Measurements from ENCODE around the gene POLD2. TPM values are rescaled to one million over a fixed set of nuclear protein-coding genes. Genes with fewer than 3 reads are reported as not detected.

POLD2 gene
- total RNA-seq, 4 donors from 2014 or later = 33.6 to 71.2 (median 55.9) TPM

GRCh38 chr7:44080686-44081265, 42.6 kb downstream of the POLD2 start:
- Histone ChIP-seq H3K4me3 (peak overlapping the region in 2 of 4 donors; percentile 89 to 94), H3K27me3 (no peaks in the 10 kb centered on the region), H3K4me1 (peaks cover 39 to 69% (median 52%) of the 10 kb centered on the region in 4 donors), H3K36me3 (peaks cover 37 to 51% (median 51%) of the 10 kb centered on the region in 4 donors), H3K9me3 (no peaks in the 10 kb centered on the region), H3K27ac (replicated peaks in 1 of 4) (peak overlapping the region; percentile 89 to 94 (median 92))
- intact Hi-C loops (cut with DNase I) = loop anchor here (5.0 kb wide), 1 partner anchor 38 kb away; the partner anchor contains the start of gene DBNL
- WGBS = 82% methylated on average over 6 of the region's 11 CpGs
- no peak for DNase-seq (ENCODE audit: extremely low spot score)
- no peak for TF ChIP-seq CTCF (IDR thresholded peaks at IDR 0.05)
- no peak for TF ChIP-seq POLR2AphosphoS5 (IDR thresholded peaks at IDR 0.05)
- TF ChIP-seq POLR2A (IDR thresholded peaks at IDR 0.05; ENCODE audit: low read depth) = no peak
- TF ChIP-seq EP300 (IDR thresholded peaks at IDR 0.05) = no peak

- Histone ChIP-seq H3K36me3 (peaks cover 37 to 57% (median 57%) of the 10 kb centered on the region in 4 donors), H3K27ac (replicated peaks in 1 of 4) (peak overlapping the region in 1 of 4 donors; percentile 92), H3K9me3 (no peaks in the 10 kb centered on the region), H3K27me3 (no peaks in the 10 kb centered on the region), H3K4me3 (no peak overlapping the region), H3K4me1 (peaks cover 39 to 68% (median 52%) of the 10 kb centered on the region in 4 donors)
- intact Hi-C loops (cut with DNase I) = loop anchor here (5.0 kb wide), 1 partner anchor 38 kb away; the partner anchor contains the start of gene DBNL
- no peak for DNase-seq (ENCODE audit: extremely low spot score)
- TF ChIP-seq EP300 (IDR thresholded peaks at IDR 0.05) = no peak
- no peak for TF ChIP-seq CTCF (IDR thresholded peaks at IDR 0.05)
- no peak for TF ChIP-seq POLR2AphosphoS5 (IDR thresholded peaks at IDR 0.05)
- no peak for TF ChIP-seq POLR2A (IDR thresholded peaks at IDR 0.05; ENCODE audit: low read depth)
- WGBS = 87% methylated on average over 3 of the region's 5 CpGs
Observed at GRCh38 chr7:44080118-44080517, 43.2 kb downstream of the POLD2 start.

GRCh38 chr7:44079331-44080021, 43.9 kb downstream of the POLD2 start:
- no peaks in the 10 kb centered on the region for H3K9me3 ChIP-seq
- TF ChIP-seq POLR2A (IDR thresholded peaks at IDR 0.05; ENCODE audit: low read depth) (no peak), POLR2AphosphoS5 (IDR thresholded peaks at IDR 0.05) (no peak), CTCF (IDR thresholded peaks at IDR 0.05) (no peak), EP300 (IDR thresholded peaks at IDR 0.05) (no peak)
- H3K27me3 ChIP-seq = no peaks in the 10 kb centered on the region
- no peak for DNase-seq (ENCODE audit: extremely low spot score)
- no peak overlapping the region for H3K4me3 ChIP-seq
- H3K36me3 ChIP-seq = peaks cover 37 to 64% (median 64%) of the 10 kb centered on the region in 4 donors
- 85% methylated on average over 5 of the region's 11 CpGs for WGBS
- intact Hi-C loops (cut with DNase I) = loop anchor here (5.0 kb wide), 1 partner anchor 37 kb away; the partner anchor contains the start of gene DBNL
- H3K27ac ChIP-seq (replicated peaks in 1 of 4) = no peak overlapping the region
- H3K4me1 ChIP-seq = peaks cover 39 to 63% (median 49%) of the 10 kb centered on the region in 4 donors

GRCh38 chr7:44078521-44078920, 44.8 kb downstream of the POLD2 start:
- WGBS = 75% methylated on average over 7 of the region's 8 CpGs
- peaks cover 44 to 63% (median 51%) of the 10 kb centered on the region in 4 donors for H3K4me1 ChIP-seq
- TF ChIP-seq EP300 (IDR thresholded peaks at IDR 0.05) = no peak
- TF ChIP-seq POLR2A (IDR thresholded peaks at IDR 0.05; ENCODE audit: low read depth) = no peak
- no peak for TF ChIP-seq POLR2AphosphoS5 (IDR thresholded peaks at IDR 0.05)
- no peak for TF ChIP-seq CTCF (IDR thresholded peaks at IDR 0.05)
- no peaks in the 10 kb centered on the region for H3K27me3 ChIP-seq
- H3K27ac ChIP-seq (replicated peaks in 1 of 4) = peak overlapping the region in 2 of 4 donors; percentile 23 to 33
- peaks cover 37 to 73% (median 73%) of the 10 kb centered on the region in 4 donors for H3K36me3 ChIP-seq
- no peak for DNase-seq (ENCODE audit: extremely low spot score)
- H3K4me3 ChIP-seq = no peak overlapping the region
- H3K9me3 ChIP-seq = no peaks in the 10 kb centered on the region
- intact Hi-C loops (cut with DNase I) = no loop called here
